K562 (cell line): Measurements from ENCODE around the gene MEOX1. TPM values are rescaled to one million over a fixed set of nuclear protein-coding genes. Genes with fewer than 3 reads are reported as not detected.
A peak's percentile ranks its signal among the peaks of the same experiment; 100 is the strongest.

Experiments used
- ATAC-seq: fragments of 200-7000 bp; cut with Tn5 transposase; 3 replicates; pipeline ENCODE4 v1.9.1; 2020; ENCODE audit warnings: moderate library complexity
- BruUV-seq: library from RNA; stranded (reverse); fragments of 400-500 nt; replicated peaks from 2 replicates; lab custom pipeline; 2021; lab: Mats Ljungman, UMichigan
- CTCF ChIA-PET: fragments of 300-600 bp; formaldehyde crosslinking; extraction: SDS; loops from one replicate; lab custom pipeline; 2021; ENCODE audit warnings: low intra/inter-chr PET ratio; lab: Yijun Ruan, JAX
- POLR2A ChIA-PET: fragments of 300-600, 350-650 bp; sonication (Branson Sonifier 250); formaldehyde crosslinking; extraction: SDS; loops from one replicate; lab custom pipeline; 2021; ENCODE audit warnings: antibody characterized with exemption, inconsistent platforms; lab: Yijun Ruan, JAX
- DNase-seq, 4 experiments: peaks; one replicate each; pipeline versions ENCODE4 v3.0.0 to v3.0.0-alpha.2; 2011 to 2018; ENCODE audit warnings: low spot score in 3 of 4, mixed read lengths in 3 of 4; ENCODE audit errors: extremely low read depth in 1 of 4
- FAIRE-seq: peaks from 2 replicates; lab custom pipeline; 2011; peaks lifted over from hg19 to GRCh38; lab: Jason Lieb, UNC
- H2AFZ ChIP-seq: 2 replicates; pipeline ENCODE4 v1.6.0; 2011; ENCODE audit warnings: low read depth, low read length, control low read depth, inconsistent platforms
- H3K27ac ChIP-seq: fragments of 200-600 bp; 3 replicates; pipeline ENCODE4 v1.8.0; 2011; ENCODE audit warnings: low read depth, mild to moderate bottlenecking, control low read depth, inconsistent platforms, low read length, moderate library complexity, mixed read lengths; ENCODE audit errors: extremely low read depth
- H3K27me3 ChIP-seq, 2 experiments: fragments of 300-600 bp in 1 of 2; 2 replicates in 1 of 2; 3 replicates in 1 of 2; pipeline versions ENCODE4 v1.6.0 to v1.8.0; 2011; ENCODE audit warnings: inconsistent platforms in 2 of 2, low read length in 2 of 2, mild to moderate bottlenecking in 1 of 2, mixed read lengths in 1 of 2, moderate library complexity in 1 of 2; ENCODE audit not compliant: control insufficient read depth in 2 of 2, insufficient read depth in 2 of 2
- H3K36me3 ChIP-seq: fragments of 300-600 bp; 3 replicates; pipeline ENCODE4 v1.8.0; 2011; ENCODE audit warnings: mild to moderate bottlenecking, low read length, inconsistent platforms; ENCODE audit not compliant: control insufficient read depth, insufficient read depth
- H3K4me1 ChIP-seq, 2 experiments: fragments of 200-600 bp in 1 of 2; replicated peaks in 1 of 2; 2 replicates in 1 of 2; 3 replicates in 1 of 2; pipeline versions ENCODE4 v1.5.1 to v1.8.0; 2011; ENCODE audit warnings: inconsistent platforms in 2 of 2, low read length in 2 of 2, mild to moderate bottlenecking in 1 of 2, mixed read lengths in 1 of 2, moderate library complexity in 1 of 2; ENCODE audit not compliant: control insufficient read depth in 2 of 2, insufficient read depth in 2 of 2
- H3K4me2 ChIP-seq: 2 replicates; pipeline ENCODE4 v1.6.1; 2011; ENCODE audit warnings: low read length, control low read depth, inconsistent platforms, mixed read lengths; ENCODE audit not compliant: insufficient read depth
- H3K4me3 ChIP-seq: fragments of 200-600 bp; sonication (generic), shearing (Covaris generic); 2 replicates; pipeline ENCODE4 v1.5.1; 2016; ENCODE audit warnings: control low read depth, inconsistent platforms
- H3K79me2 ChIP-seq: fragments of 200-600 bp; 3 replicates; pipeline ENCODE4 v1.8.0; 2011; ENCODE audit warnings: low read length, inconsistent platforms; ENCODE audit not compliant: control insufficient read depth, insufficient read depth
- H3K9ac ChIP-seq, 2 experiments: 2 replicates each; pipeline versions ENCODE4 v1.6.0 to v1.6.1; 2011; ENCODE audit warnings: low read depth in 2 of 2, low read length in 2 of 2, control low read depth in 1 of 2, inconsistent platforms in 1 of 2, mild to moderate bottlenecking in 1 of 2, mixed read lengths in 1 of 2; ENCODE audit not compliant: insufficient read depth in 1 of 2
- H3K9me1 ChIP-seq: one replicate; pipeline ENCODE4 v1.6.0; 2011; ENCODE audit warnings: inconsistent platforms, mild to moderate bottlenecking, low read length, moderate library complexity; ENCODE audit not compliant: control insufficient read depth, insufficient read depth
- H3K9me3 ChIP-seq: replicated peaks from 2 replicates; pipeline ENCODE4 v1.5.1; 2011; ENCODE audit warnings: low read depth, low read length, inconsistent platforms; ENCODE audit not compliant: control insufficient read depth, insufficient read depth
- H4K20me1 ChIP-seq: replicated peaks from 2 replicates; pipeline ENCODE4 v1.6.1; 2011; ENCODE audit warnings: low read length, inconsistent platforms, mixed read lengths; ENCODE audit not compliant: control insufficient read depth, insufficient read depth
- CTBP1 ChIP-seq: fragments of 450-650 bp; IDR thresholded peaks from 2 replicates; pipeline ENCODE4 v1.6.1; 2016; ENCODE audit warnings: borderline replicate concordance
- PRDM10 ChIP-seq: fragments of 450-650 bp; IDR thresholded peaks from 2 replicates; pipeline ENCODE4 v1.6.1; 2018; ENCODE audit not compliant: partially characterized antibody
- SAFB2 ChIP-seq: fragments of 200-400 bp; formaldehyde crosslinking; IDR thresholded peaks from 2 replicates; pipeline ENCODE4 v1.6.1; 2018; ENCODE audit warnings: borderline replicate concordance, low read length, low read depth, moderate library complexity; ENCODE audit not compliant: severe bottlenecking
- SMC3 ChIP-seq: conservative IDR thresholded peaks from 2 replicates; pipeline ENCODE4 v1.6.1; 2011; ENCODE audit warnings: low read depth, low read length, improper control_type of control experiment; ENCODE audit not compliant: insufficient read depth
- TBP ChIP-seq: optimal IDR thresholded peaks from 2 replicates; pipeline ENCODE3; 2011; ENCODE audit warnings: low read depth, low read length, improper control_type of control experiment
- TSC22D4 ChIP-seq: fragments of 450-650 bp; IDR thresholded peaks from 2 replicates; pipeline ENCODE4 v1.6.1; 2016; ENCODE audit warnings: missing genetic modification characterization, missing biosample characterization, control low read depth
- ZBTB1 ChIP-seq: sonication (generic); formaldehyde crosslinking; IDR thresholded peaks from 2 replicates; pipeline ENCODE4 v1.8.1; 2023; ENCODE audit warnings: missing genetic modification reagents, low read depth, mild to moderate bottlenecking, borderline replicate concordance
- ZNF175 ChIP-seq: fragments of 200-800 bp; sonication (Bioruptor generic); IDR thresholded peaks from 2 replicates; pipeline ENCODE4 v1.6.1; 2016; ENCODE audit warnings: low read depth, mild to moderate bottlenecking, missing genetic modification characterization, missing compliant biosample characterization
- ZNF324 ChIP-seq: fragments of 250-450 bp; sonication (Bioruptor Pico); IDR thresholded peaks from 2 replicates; pipeline ENCODE4 v1.4.0; 2020; ENCODE audit warnings: mild to moderate bottlenecking
- ZNF696 ChIP-seq: fragments of 250-450 bp; sonication (Bioruptor Pico); conservative IDR thresholded peaks from 2 replicates; pipeline ENCODE4 v1.4.0; 2020; ENCODE audit warnings: mild to moderate bottlenecking, moderate library complexity
- ZNF75A ChIP-seq: fragments of 450-650 bp; formaldehyde crosslinking; IDR thresholded peaks from 2 replicates; pipeline ENCODE4 v1.4.0; 2020; ENCODE audit warnings: mild to moderate bottlenecking
- ZNF764 ChIP-seq: fragments of 250-450 bp; sonication (Bioruptor Pico); IDR thresholded peaks from 2 replicates; pipeline ENCODE4 v1.4.0; 2020; ENCODE audit warnings: low read depth, mild to moderate bottlenecking, moderate library complexity
- ZNF77 ChIP-seq: fragments of 250-450 bp; sonication (Bioruptor Pico); IDR thresholded peaks from 2 replicates; pipeline ENCODE4 v1.5.0; 2020
- ZSCAN32 ChIP-seq: fragments of 450-650 bp; formaldehyde crosslinking; IDR thresholded peaks from 2 replicates; pipeline ENCODE4 v1.4.0; 2020; ENCODE audit warnings: mild to moderate bottlenecking, moderate library complexity
- WGBS: fragments of 100-300 bp; shearing (Covaris generic); methylation state at CpG from one replicate; pipeline ENCODE4 v1.1.6; 2016; ENCODE audit warnings: low coverage, mixed read lengths; ENCODE audit not compliant: insufficient coverage; ENCODE audit errors: missing lambda C conversion rate; 5-methylcytosine and 5-hydroxymethylcytosine counted together
- in situ Hi-C: fragments of 300-500 bp; cut with MboI; formaldehyde crosslinking; loops from 4 replicates; pipeline ENCODE4 v1.15.0; 2018; ENCODE audit warnings: inconsistent platforms, mixed read lengths
- intact Hi-C: fragments of 100-400 bp; cut with micrococcal nuclease; formaldehyde crosslinking; loops from 2 replicates; pipeline ENCODE4 v1.14.2; 2022
- polyA plus RNA-seq, 8 experiments: library from polyadenylated mRNA; depleted of rRNA in 4 of 8; stranded (reverse) in 5 of 8; unstranded in 3 of 8; fragments of >200 nt; fragmentation: Nextera tagmentation in 2 of 8; fragmentation: Illumina TruSeq in 1 of 8; extraction: Ambion mirVana in 2 of 8; extraction: Trizol in 1 of 8; gene quantifications; 2 replicates each; pipeline versions ENCODE4 v1.2.1 to v1.2.3, GENCODE V29; 2011 to 2014; ENCODE audit warnings: inconsistent platforms in 1 of 8, missing spikeins in 1 of 8
- total RNA-seq, 7 experiments: library from RNA; depleted of rRNA in 6 of 7; stranded (reverse); fragments of >200 nt in 6 of 7; fragmentation: Illumina TruSeq in 2 of 7; extraction: Trizol in 2 of 7; gene quantifications; 2 replicates each; pipeline versions ENCODE4 v1.2.1 to v1.2.3, GENCODE V29; 2011 to 2021; ENCODE audit warnings: low replicate concordance in 1 of 7

The MEOX1 gene
- total and polyA plus RNA-seq, 9 of the 15 experiments (the other 6 are each of a cell fraction or from before 2014, with no cell fraction given) = not detected

- TF ChIP-seq SMC3 = peak; percentile 94
These were observed 12.0 kb upstream of the MEOX1 start (continued) for GRCh38 chr17:43673516-43674323.

- Histone ChIP-seq H3K27ac (no peak overlapping the region), H3K9me3 (no peaks in the 10 kb centered on the region), H4K20me1 (no peaks in the 10 kb centered on the region), H3K4me2 (no peak overlapping the region), H3K9ac (no peak overlapping the region), H3K9me1 (no peaks in the 10 kb centered on the region), H3K4me3 (no peak overlapping the region), H3K27me3 (peaks cover 7 to 40% of the 10 kb centered on the region in 2 experiments; a peak in 3 of 5 replicates), H3K79me2 (no peaks in the 10 kb centered on the region), H2AFZ (no peak overlapping the region), H3K36me3 (no peaks in the 10 kb centered on the region), H3K4me1 (no peaks in the 10 kb centered on the region; a peak in 1 of 5 replicates)
- WGBS = 0% methylated on average over 3 of the region's 3 CpGs
- intact Hi-C loops (no loop called here), in situ Hi-C loops (loop anchor here (5.0 kb wide), 1 partner anchor 95 kb away; no protein-coding TSS in a partner anchor)
- ChIA-PET CTCF (interaction anchor here (1.2 to 3.0 kb wide), 2 partner anchors 95 to 152 kb away, joined by 4 to 25 read pairs; no protein-coding TSS in a partner anchor), POLR2A (interaction anchor here (0.6 to 0.8 kb wide), 4 partner anchors 20 to 98 kb away, joined by 3 read pairs; no protein-coding TSS in a partner anchor)
- FAIRE-seq = no peak
- no peak for DNase-seq
- no peak for ATAC-seq
- BruUV-seq = no TSS peak
- TF ChIP-seq ZNF324 (CRISPR knock-in tag) (no peak), TSC22D4 (tag) (no peak), PRDM10 (no peak), ZSCAN32 (CRISPR knock-in tag) (no peak), ZNF77 (no peak), TBP (no peak), ZNF75A (CRISPR knock-in tag) (no peak), ZNF696 (CRISPR knock-in tag) (no peak), ZNF175 (no peak), ZBTB1 (CRISPR knock-in tag) (no peak), CTBP1 (no peak), SAFB2 (no peak), ZNF764 (CRISPR knock-in tag) (no peak)
These were observed 10.2 kb upstream of the MEOX1 start for GRCh38 chr17:43671755-43672519.
